K562 (cell line): ENCODE measurements around the gene SULT1A2. TPM values are rescaled to one million over a fixed set of nuclear protein-coding genes. Genes with fewer than 3 reads are reported as not detected.

Experiments used
- ARID4B ChIP-seq: sonication (generic); formaldehyde crosslinking; IDR thresholded peaks from 2 replicates; pipeline ENCODE4 v1.8.0; 2022; ENCODE audit warnings: mild to moderate bottlenecking, missing genetic modification reagents
- ATF4 ChIP-seq: fragments of 450-650 bp; formaldehyde crosslinking; IDR thresholded peaks from 2 replicates; pipeline ENCODE4 v1.4.0; 2022; ENCODE audit warnings: mild to moderate bottlenecking, moderate library complexity
- CBFB ChIP-seq: sonication (generic); formaldehyde crosslinking; IDR thresholded peaks from 2 replicates; pipeline ENCODE4 v1.4.0; 2020; ENCODE audit warnings: mild to moderate bottlenecking, missing genetic modification reagents
- DDX20 ChIP-seq: fragments of 450-650 bp; IDR thresholded peaks from 2 replicates; pipeline ENCODE4 v1.6.1; 2016; ENCODE audit warnings: missing genetic modification characterization, low read depth, mild to moderate bottlenecking, missing compliant biosample characterization, moderate library complexity
- ETV5 ChIP-seq: sonication (generic); formaldehyde crosslinking; IDR thresholded peaks from 2 replicates; pipeline ENCODE4 v1.4.0; 2020; ENCODE audit warnings: low read depth, mild to moderate bottlenecking, missing genetic modification reagents
- ETV6 ChIP-seq, 3 experiments: fragments of 150-350 bp in 1 of 3; sonication (generic) in 1 of 3; formaldehyde crosslinking in 1 of 3; IDR thresholded peaks; 2 replicates each; pipeline versions ENCODE4 v1.6.1 to v1.8.0; 2014 to 2022; ENCODE audit warnings: borderline replicate concordance in 2 of 3, low read depth in 2 of 3, antibody characterized with exemption in 1 of 3, low read length in 1 of 3, mild to moderate bottlenecking in 1 of 3, missing genetic modification reagents in 1 of 3
- GTF2E2 ChIP-seq: fragments of 200-800 bp; sonication (Bioruptor generic); IDR thresholded peaks from 2 replicates; pipeline ENCODE4 v1.6.1; 2016; ENCODE audit warnings: missing genetic modification characterization, missing compliant biosample characterization
- MCM7 ChIP-seq, 2 experiments: fragments of 450-650 bp; IDR thresholded peaks; 2 replicates each; pipeline ENCODE4 v1.6.1; 2016 to 2018
- PML ChIP-seq: IDR thresholded peaks from 2 replicates; pipeline ENCODE4 v1.6.1; 2012; ENCODE audit warnings: low read length, inconsistent platforms
- PPARD ChIP-seq: fragments of 250-450 bp; sonication (Bioruptor Pico); IDR thresholded peaks from 2 replicates; pipeline ENCODE4 v1.8.0; 2022; ENCODE audit warnings: inconsistent platforms, mild to moderate bottlenecking, moderate library complexity
- RBM14 ChIP-seq: fragments of 200-400 bp; formaldehyde crosslinking; IDR thresholded peaks from 2 replicates; pipeline ENCODE4 v1.6.1; 2018; ENCODE audit warnings: low read depth, mild to moderate bottlenecking, low read length, moderate library complexity, borderline replicate concordance; ENCODE audit not compliant: insufficient read depth
- SNIP1 ChIP-seq: fragments of 450-650 bp; IDR thresholded peaks from 2 replicates; pipeline ENCODE4 v1.7.1; 2017; ENCODE audit warnings: low read depth, mild to moderate bottlenecking
- ZBTB2 ChIP-seq: fragments of 450-650 bp; IDR thresholded peaks from 2 replicates; pipeline ENCODE4 v1.6.1; 2016; ENCODE audit warnings: antibody characterized with exemption
- ZBTB7A ChIP-seq: IDR thresholded peaks from 2 replicates; pipeline ENCODE4 v1.6.1; 2011; ENCODE audit warnings: low read depth, mild to moderate bottlenecking, low read length, moderate library complexity, borderline replicate concordance; ENCODE audit not compliant: control insufficient read depth
- ZSCAN32 ChIP-seq: fragments of 450-650 bp; formaldehyde crosslinking; IDR thresholded peaks from 2 replicates; pipeline ENCODE4 v1.4.0; 2020; ENCODE audit warnings: mild to moderate bottlenecking, moderate library complexity
- polyA plus RNA-seq, 8 experiments: library from polyadenylated mRNA; depleted of rRNA in 4 of 8; stranded (reverse) in 5 of 8; unstranded in 3 of 8; fragments of >200 nt; fragmentation: Nextera tagmentation in 2 of 8; fragmentation: Illumina TruSeq in 1 of 8; extraction: Ambion mirVana in 2 of 8; extraction: Trizol in 1 of 8; gene quantifications; 2 replicates each; pipeline versions ENCODE4 v1.2.1 to v1.2.3, GENCODE V29; 2011 to 2014; ENCODE audit warnings: inconsistent platforms in 1 of 8, missing spikeins in 1 of 8
- total RNA-seq, 7 experiments: library from RNA; depleted of rRNA in 6 of 7; stranded (reverse); fragments of >200 nt in 6 of 7; fragmentation: Illumina TruSeq in 2 of 7; extraction: Trizol in 2 of 7; gene quantifications; 2 replicates each; pipeline versions ENCODE4 v1.2.1 to v1.2.3, GENCODE V29; 2011 to 2021; ENCODE audit warnings: low replicate concordance in 1 of 7
- TF ChIP-seq, protein P1 (sequence below): sonication (generic); formaldehyde crosslinking; IDR thresholded peaks from 2 replicates; pipeline ENCODE4 v1.8.1; 2022; ENCODE audit warnings: missing genetic modification reagents

SULT1A2 gene
- total and polyA plus RNA-seq, 9 of the 15 experiments (the other 6 are each of a cell fraction or from before 2014, with no cell fraction given) = 0.73 to 3.2 (median 1.7) TPM

DNA sequence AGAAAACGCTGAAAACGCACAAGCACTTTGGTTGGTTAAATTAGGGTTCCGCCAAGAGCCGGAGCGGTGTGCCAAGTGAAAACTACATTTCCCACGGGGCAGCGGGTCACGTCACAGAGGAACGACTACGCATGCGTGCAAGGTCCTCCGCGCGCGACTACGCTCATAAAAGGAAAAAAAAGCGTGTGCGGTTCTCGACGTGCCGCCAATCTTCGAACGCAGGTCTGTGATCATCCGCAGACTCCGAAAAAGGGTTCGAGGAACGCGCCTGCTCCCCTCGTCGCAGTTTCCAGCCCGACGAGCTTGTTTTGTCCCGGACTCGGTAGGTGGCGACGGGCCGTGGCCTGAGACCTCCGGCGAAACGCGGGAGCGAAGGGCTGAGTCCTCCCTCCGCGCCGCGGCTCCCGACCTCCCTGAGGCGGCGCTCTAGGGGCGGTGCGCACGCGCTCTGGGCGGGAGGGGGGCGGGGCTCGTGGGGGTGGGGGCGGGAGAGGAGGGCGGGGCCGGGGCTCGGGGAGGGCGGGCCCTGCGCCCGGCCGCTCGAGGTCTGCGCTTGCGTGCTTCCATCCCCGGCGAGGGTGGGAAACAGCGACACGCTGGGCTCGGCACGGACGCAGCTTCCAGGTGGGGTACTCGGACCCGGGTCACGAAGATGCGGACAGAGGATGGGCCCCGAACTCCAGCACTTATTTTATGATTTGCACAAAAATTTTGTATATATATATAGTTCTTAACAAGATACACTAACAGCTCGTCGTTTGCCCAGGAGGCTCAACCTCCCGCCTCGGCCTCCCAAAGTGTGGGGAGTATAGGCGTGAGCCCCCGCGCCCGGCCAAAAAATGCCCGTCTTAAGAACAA, 42.8 kb downstream of the SULT1A2 start, which contains the start of gene SGF29 (continued):
- TF ChIP-seq ETV6 (IDR thresholded peaks at IDR 0.05; ENCODE audit: borderline replicate concordance in 1 of 2, low read depth in 2 of 2, low read length in 1 of 2) (no peak), ETV6 (CRISPR knock-in tag; IDR thresholded peaks at IDR 0.05; ENCODE audit: borderline replicate concordance) (no peak), SNIP1 (peak; percentile 70; the same call in 1 of the 2 replicates), MCM7 (IDR thresholded peaks at IDR 0.05) (no peak), ZSCAN32 (no peak), ZBTB7A (peak; percentile 40; the same call in 1 of the 2 replicates), DDX20 (no peak), CBFB (peak; percentile 69; the same call in 1 of the 2 replicates), ATF4 (CRISPR knock-in tag) (no peak), ZBTB2 (peak; percentile 91), PML (peak; percentile 76), GTF2E2 (tag) (peak; percentile 65; the same call in 1 of the 2 replicates), ETV5 (CRISPR knock-in tag) (peak; percentile 61), ARID4B (CRISPR knock-in tag) (peak; percentile 83), PPARD (CRISPR knock-in tag) (no peak), RBM14 (no peak)
- TF ChIP-seq, protein P1, sequence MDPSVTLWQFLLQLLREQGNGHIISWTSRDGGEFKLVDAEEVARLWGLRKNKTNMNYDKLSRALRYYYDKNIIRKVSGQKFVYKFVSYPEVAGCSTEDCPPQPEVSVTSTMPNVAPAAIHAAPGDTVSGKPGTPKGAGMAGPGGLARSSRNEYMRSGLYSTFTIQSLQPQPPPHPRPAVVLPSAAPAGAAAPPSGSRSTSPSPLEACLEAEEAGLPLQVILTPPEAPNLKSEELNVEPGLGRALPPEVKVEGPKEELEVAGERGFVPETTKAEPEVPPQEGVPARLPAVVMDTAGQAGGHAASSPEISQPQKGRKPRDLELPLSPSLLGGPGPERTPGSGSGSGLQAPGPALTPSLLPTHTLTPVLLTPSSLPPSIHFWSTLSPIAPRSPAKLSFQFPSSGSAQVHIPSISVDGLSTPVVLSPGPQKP (CRISPR knock-in tag) = no peak
